ENCODE results near the gene PAK1.
A peak's percentile ranks its signal among the peaks of the same experiment; 100 is the strongest.

Gene PAK1

DNA sequence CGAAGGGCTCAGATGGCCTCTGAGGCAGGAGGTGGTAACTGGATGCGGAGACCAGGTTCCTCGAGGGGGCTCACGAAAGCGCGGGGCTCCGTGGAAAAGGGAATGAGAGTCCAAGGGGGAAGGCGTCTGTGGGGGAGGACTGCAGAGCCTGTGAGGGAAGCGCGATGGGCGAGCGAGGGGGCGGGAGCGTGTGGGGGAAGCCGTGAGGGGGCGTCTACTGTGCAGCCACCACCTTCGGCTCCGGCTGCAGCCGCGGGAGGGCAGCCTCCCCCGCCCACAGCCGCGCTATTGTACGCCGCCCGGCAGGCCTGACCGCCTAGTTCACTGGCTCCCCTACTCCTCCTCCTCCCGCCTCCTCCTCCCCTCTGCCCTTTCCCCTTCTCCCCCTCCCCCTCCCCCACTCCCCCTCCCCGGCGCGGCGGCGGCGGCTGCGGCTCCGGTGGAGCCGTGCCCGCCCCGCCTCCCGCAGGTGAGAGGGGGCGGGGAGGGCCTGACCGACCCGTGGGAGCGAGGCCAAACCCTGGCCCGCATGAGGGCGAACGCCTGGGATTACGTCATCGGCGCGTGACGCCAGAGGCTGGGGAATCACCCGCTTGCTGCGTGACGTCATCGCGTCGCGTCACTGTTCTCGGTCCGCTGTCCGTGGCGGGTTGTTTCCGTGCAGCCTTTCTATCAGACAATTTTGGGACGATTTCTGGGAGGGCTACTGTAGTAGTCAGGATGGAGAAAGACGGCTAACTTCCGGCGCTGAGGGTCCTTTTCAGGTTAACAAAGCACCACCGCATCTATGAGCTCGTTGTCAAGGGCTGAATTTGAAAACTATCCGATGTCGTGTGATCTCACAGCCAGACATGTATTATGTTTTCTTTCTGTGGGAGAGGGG is at the start of gene PAK1:
TSS of gene PAK1 (minus strand) at position 294 of the 883 bp plus-strand sequence. CDS start 81,574 bp downstream, outside the sequence.
- ChIA-PET POLR2A (interaction anchor here (0.6 kb wide), 1 partner anchor 10 kb away, joined by 3 read pairs; no protein-coding TSS in a partner anchor), CTCF (interaction anchor here (0.6 to 0.8 kb wide), 2 partner anchors 19 to 74 kb away, joined by 3 read pairs; no protein-coding TSS in a partner anchor)
- TF ChIP-seq FOXM1 (IDR thresholded peaks at IDR 0.05; ENCODE audit: borderline replicate concordance) (no peak), SUZ12 (IDR thresholded peaks at IDR 0.05) (no peak), FOXK2 (IDR thresholded peaks at IDR 0.05) (no peak), BHLHE40 (IDR thresholded peaks at IDR 0.05; ENCODE audit: borderline replicate concordance) (no peak), ELF4 (IDR thresholded peaks at IDR 0.05) (no peak), CTBP1 (IDR thresholded peaks at IDR 0.05; ENCODE audit: borderline replicate concordance) (peak; percentile 77), LEF1 (IDR thresholded peaks at IDR 0.05; ENCODE audit: borderline replicate concordance) (no peak), TARDBP (IDR thresholded peaks at IDR 0.05) (peak; percentile 95), FOXA1 (IDR thresholded peaks at IDR 0.05) (no peak), L3MBTL2 (conservative IDR thresholded peaks at IDR 0.05) (peak; percentile 39; the same call in 1 of the 2 replicates)
- DNase-seq (ENCODE audit: extremely low spot score) = peak; percentile 91

GRCh38 chr11:77522215-77522614 is 48.3 kb upstream of the PAK1 start:
- TF ChIP-seq ELF4 (IDR thresholded peaks at IDR 0.05) = no peak
- TF ChIP-seq L3MBTL2 (conservative IDR thresholded peaks at IDR 0.05) = no peak
- TF ChIP-seq NFRKB (IDR thresholded peaks at IDR 0.05) = no peak
- TF ChIP-seq SP1 (IDR thresholded peaks at IDR 0.05) = no peak
- TF ChIP-seq CTBP1 (IDR thresholded peaks at IDR 0.05; ENCODE audit: borderline replicate concordance) = no peak
- TF ChIP-seq TARDBP (IDR thresholded peaks at IDR 0.05) = no peak
- TF ChIP-seq ARNT (IDR thresholded peaks at IDR 0.05) = no peak
- no peak for TF ChIP-seq SUZ12 (IDR thresholded peaks at IDR 0.05)
- TF ChIP-seq ZNF384 (IDR thresholded peaks at IDR 0.05) = no peak
- no peak for TF ChIP-seq HDGF (IDR thresholded peaks at IDR 0.05; ENCODE audit: borderline replicate concordance)
- no peak for TF ChIP-seq FOXK2 (IDR thresholded peaks at IDR 0.05)
- no peak for TF ChIP-seq FOXA1 (IDR thresholded peaks at IDR 0.05)
- no peak for TF ChIP-seq LEF1 (IDR thresholded peaks at IDR 0.05; ENCODE audit: borderline replicate concordance)
- TF ChIP-seq BHLHE40 (IDR thresholded peaks at IDR 0.05; ENCODE audit: borderline replicate concordance) = no peak
- ChIA-PET POLR2A (no interaction called here), CTCF (no interaction called here)
- DNase-seq (ENCODE audit: extremely low spot score) = no peak

GRCh38 chr11:77519847-77520246 is 46.0 kb upstream of the PAK1 start:
- ChIA-PET POLR2A (no interaction called here), CTCF (no interaction called here)
- no peak for DNase-seq (ENCODE audit: extremely low spot score)
- no peak for TF ChIP-seq ARNT (IDR thresholded peaks at IDR 0.05)
- no peak for TF ChIP-seq SP1 (IDR thresholded peaks at IDR 0.05)

DNA sequence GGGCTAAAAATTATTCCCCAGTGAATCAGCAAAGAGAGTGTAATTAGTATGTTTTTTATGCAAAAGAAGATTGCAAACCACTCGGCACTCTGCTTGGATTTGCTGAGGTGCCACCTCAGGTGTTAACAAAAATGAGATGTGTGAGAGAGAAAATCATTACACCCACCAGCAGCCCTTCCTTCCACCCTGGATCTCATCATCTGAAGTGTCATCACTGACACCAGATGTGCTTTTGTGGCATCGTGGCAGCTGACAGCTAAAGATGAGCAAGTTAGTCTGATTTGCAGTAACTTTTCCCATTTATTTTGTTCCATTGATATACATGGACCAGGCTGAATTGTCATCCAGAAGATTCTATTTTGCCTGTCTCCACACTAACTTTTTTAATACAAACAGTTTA is 44.6 kb upstream of the PAK1 start:
- CTCF ChIA-PET = no interaction called here
- POLR2A ChIA-PET = no interaction called here
- no peak for DNase-seq (ENCODE audit: extremely low spot score)
- no peak for TF ChIP-seq CTBP1 (IDR thresholded peaks at IDR 0.05; ENCODE audit: borderline replicate concordance)

- TF ChIP-seq PKNOX1 (IDR thresholded peaks at IDR 0.05) (peak; percentile 9; the same call in 1 of the 2 replicates), SP1 (IDR thresholded peaks at IDR 0.05) (no peak)
- ChIA-PET CTCF (no interaction called here), POLR2A (no interaction called here)
- no peak for DNase-seq (ENCODE audit: extremely low spot score)
Measured at GRCh38 chr11:77517753-77518152, 43.9 kb upstream of the PAK1 start.

DNA sequence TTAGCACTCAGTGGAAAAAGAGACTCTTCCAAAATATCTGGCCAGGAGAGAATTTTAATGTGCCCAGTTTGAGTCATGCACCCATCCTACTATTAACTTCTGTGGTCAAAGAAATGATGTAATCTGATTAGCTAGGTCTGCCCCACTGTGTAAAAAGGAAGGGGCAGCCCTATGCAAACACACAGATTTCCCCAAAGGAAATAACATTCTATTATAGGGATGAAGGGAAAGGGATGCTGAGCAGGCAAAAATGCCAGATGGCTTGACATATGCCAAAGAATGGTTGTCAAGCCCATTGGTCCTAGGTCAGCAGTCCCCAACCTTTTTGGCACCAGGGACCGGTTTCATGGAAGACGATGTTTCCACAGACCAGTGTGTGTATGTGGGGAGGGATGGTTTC is 43.3 kb upstream of the PAK1 start:
- ChIA-PET CTCF (no interaction called here), POLR2A (no interaction called here)
- TF ChIP-seq FOXM1 (IDR thresholded peaks at IDR 0.05; ENCODE audit: borderline replicate concordance) (no peak), LEF1 (IDR thresholded peaks at IDR 0.05; ENCODE audit: borderline replicate concordance) (no peak), PKNOX1 (IDR thresholded peaks at IDR 0.05) (no peak), SUZ12 (IDR thresholded peaks at IDR 0.05) (no peak), HDGF (IDR thresholded peaks at IDR 0.05; ENCODE audit: borderline replicate concordance) (no peak), NFRKB (IDR thresholded peaks at IDR 0.05) (no peak), SP1 (IDR thresholded peaks at IDR 0.05) (no peak), BHLHE40 (IDR thresholded peaks at IDR 0.05; ENCODE audit: borderline replicate concordance) (no peak)
- DNase-seq (ENCODE audit: extremely low spot score) = no peak

DNA sequence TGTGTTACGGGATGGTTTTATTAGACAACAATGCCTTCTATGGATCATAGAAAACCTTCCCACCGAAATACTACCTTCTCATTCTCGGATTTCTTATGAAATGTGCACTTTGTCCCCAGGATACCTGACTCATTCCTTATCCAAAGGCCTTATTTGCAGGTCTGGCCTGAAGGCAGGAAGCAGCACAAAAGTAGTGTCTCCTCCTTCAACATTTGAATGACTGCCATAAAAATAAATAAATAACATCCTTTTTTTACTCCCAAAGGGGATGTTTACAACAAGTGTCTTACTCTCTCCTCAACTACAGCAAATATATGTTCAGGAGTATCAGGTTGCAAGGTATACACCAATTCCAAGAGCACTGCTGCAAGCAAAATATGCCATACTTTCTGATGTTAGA is 41.6 kb upstream of the PAK1 start:
- TF ChIP-seq ZNF384 (IDR thresholded peaks at IDR 0.05) = no peak
- no peak for TF ChIP-seq SP1 (IDR thresholded peaks at IDR 0.05)
- no peak for TF ChIP-seq FOXM1 (IDR thresholded peaks at IDR 0.05; ENCODE audit: borderline replicate concordance)
- no peak for TF ChIP-seq CTBP1 (IDR thresholded peaks at IDR 0.05; ENCODE audit: borderline replicate concordance)
- TF ChIP-seq SUZ12 (IDR thresholded peaks at IDR 0.05) = no peak
- TF ChIP-seq LEF1 (IDR thresholded peaks at IDR 0.05; ENCODE audit: borderline replicate concordance) = no peak
- TF ChIP-seq TARDBP (IDR thresholded peaks at IDR 0.05) = no peak
- TF ChIP-seq FOXA1 (IDR thresholded peaks at IDR 0.05) = no peak
- no peak for TF ChIP-seq FOXK2 (IDR thresholded peaks at IDR 0.05)
- TF ChIP-seq PKNOX1 (IDR thresholded peaks at IDR 0.05) = no peak
- TF ChIP-seq ELF4 (IDR thresholded peaks at IDR 0.05) = no peak
- no peak for TF ChIP-seq NFRKB (IDR thresholded peaks at IDR 0.05)
- TF ChIP-seq L3MBTL2 (conservative IDR thresholded peaks at IDR 0.05) = no peak
- TF ChIP-seq BHLHE40 (IDR thresholded peaks at IDR 0.05; ENCODE audit: borderline replicate concordance) = no peak
- TF ChIP-seq ARNT (IDR thresholded peaks at IDR 0.05) = no peak
- no peak for TF ChIP-seq HDGF (IDR thresholded peaks at IDR 0.05; ENCODE audit: borderline replicate concordance)
- ChIA-PET POLR2A (no interaction called here), CTCF (no interaction called here)
- DNase-seq (ENCODE audit: extremely low spot score) = no peak

Data from HEK293T (cell line).